GF-D8 (cell line): ENCODE results near the gene GATC.
"Not testable (repeated sequence)": the region's sequence is repeated elsewhere in the genome, so short reads cannot be mapped to it uniquely, and the experiment has no call there.

ENCODE experiments used
- DNase-seq: peaks from one replicate; lab custom pipeline; 2025; lab: John Stamatoyannopoulos, UW

Gene GATC

DNA sequence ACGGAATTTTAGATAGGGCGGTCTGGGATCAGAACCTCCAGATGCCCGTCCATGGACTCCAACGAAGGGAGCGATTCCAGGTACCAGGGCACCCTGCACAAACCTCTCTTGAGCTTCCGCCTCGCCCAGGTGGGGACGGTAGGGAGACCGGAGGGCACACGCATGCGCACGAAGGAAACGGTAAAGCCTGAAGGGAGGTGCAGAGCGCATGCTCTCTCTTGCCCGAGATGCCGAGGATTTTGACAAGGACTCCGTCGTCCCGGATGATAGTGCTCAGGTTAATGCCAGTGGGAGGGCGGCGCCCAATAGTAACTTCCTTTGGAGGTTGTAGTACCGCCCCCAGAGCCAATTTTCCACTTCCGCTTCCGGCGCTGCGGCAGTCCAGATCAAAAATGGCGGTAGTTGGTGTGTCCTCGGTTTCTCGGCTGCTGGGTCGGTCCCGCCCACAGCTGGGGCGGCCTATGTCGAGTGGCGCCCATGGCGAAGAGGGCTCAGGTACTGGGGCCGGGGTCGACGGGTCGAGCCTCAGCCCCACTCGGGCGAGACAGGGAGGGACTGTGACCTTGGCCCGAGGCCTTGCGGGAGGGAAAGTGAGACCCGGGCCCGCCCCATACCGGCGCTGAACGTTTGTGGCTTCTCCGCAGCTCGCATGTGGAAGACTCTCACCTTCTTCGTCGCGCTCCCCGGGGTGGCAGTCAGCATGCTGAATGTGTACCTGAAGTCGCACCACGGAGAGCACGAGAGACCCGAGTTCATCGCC is 8.3 kb upstream of the GATC start, which contains the start of gene COX6A1:
COX6A1 (plus strand) TSS at position 379 of the 760 bp plus-strand sequence; CDS start at position 393, 14 bp downstream.
- peak; percentile 97 for DNase-seq

DNA sequence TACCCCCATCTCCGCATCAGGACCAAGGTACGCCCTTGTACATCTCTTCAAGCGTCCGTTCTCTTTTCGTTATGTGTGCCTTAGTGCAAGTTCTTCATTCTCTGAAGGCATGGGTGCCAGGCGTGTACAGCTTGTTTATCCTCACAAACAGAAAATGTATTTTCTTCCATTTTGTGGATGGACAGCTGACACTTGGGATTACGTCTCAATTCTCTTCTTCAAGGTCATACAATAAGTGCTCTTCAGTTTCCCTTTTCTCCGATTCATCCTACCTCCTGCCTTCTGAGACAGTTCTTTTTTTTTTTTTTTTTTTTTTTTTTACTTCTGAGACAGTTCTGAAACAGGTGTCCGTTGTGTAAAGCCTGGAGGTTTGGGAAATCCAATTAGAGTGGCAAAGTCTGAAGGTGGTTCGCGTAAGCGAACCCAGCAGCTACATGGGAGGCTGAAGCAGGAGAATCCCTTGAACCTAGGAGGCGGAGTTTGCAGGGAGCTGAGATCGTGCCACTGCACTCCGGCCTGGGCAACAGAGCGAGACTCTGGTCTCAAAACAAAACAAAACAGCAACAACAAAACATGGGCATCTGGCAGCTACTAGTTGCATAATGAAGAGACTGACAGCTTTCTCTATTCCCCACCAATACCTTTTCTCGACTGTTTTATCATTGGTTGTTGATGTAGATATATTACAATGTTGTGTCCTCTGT is 7.6 kb upstream of the GATC start:
- no peak for DNase-seq

DNA sequence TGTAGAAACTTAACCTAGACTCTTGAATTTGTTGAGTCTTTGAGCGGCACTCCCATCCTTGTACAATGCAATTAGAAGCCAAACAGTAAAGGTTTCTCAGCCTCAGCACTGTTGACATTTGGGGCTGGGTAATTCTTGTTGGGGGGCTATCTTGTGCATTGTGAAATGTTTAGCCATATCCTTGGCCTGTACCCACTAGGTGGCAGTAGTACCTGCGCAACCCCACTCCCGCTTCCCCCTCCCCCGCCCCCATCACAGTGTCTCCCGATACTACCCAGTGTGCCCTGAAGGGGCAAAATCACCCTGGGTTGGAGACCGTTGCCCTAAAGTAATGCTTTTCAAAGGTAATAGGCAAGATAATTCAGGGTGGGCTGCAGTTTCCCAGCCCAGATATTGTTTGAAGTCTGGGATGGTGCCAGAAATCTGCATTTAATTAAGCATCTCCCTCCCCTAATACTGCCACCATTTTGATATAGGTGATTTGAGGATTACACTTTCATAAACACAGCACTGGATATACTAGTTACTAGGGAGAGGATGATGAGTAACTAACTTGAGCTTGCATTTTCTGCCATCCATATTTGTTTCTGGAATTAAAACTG is 6.5 kb upstream of the GATC start:
- DNase-seq: peak; percentile 21

DNA sequence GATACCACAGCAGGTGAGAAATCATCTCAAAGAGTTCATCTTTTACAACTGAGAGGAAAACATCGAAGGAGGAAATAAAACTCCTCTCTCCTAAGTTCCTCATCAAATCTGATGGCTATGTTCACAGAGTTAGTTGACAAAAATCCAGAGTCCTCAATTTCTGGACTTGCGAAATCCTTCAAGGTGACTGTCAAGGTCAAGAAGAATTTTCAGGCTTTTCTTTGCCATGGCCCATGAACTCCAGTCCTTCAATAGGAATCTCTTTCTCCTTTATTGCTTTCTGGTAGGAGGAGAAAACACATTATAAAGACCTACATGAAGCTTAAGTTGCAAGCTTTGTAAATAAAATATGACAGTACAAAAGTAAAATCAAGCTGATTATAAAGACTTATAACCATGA is 1.6 kb upstream of the GATC start:
- DNase-seq: no peak

DNA sequence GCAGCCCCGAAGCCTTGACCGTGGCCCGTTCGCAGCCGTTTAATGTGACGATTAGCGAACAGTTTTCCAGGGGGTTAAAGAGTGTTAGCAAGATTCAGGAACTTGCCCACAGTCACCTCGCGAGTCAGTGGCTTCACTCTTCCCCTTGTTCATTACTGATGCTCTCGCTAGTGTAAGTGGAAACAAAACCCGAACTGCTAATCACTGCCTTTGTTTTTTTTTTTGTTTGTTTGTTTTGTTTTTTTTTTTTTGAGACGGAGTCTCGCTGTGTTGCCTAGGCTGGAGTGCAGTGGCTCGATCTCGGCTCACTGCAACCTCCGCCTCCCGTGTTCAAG is 567 bp downstream of the GATC start:
- DNase-seq: not testable (repeated sequence)

DNA sequence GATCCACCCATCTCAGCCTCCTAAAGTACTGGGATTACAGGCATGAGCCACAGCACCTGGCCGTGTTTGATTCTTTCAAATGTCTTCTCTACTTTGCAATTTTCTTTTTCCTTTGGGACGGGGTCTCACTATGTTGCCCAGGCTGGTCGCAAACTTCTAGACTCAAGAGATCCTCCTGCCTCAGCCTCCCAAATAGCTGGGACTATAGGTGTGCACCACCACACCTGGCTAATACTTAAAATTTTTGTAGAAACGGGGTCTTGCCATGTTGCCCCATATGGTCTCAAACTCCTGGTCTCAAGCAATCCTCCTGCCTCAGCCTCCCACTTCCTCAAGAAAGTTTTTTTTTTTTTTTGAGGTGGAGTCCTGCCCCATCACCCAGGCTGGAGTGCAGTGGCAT is 1.7 kb downstream of the GATC start:
- DNase-seq: no peak

DNA sequence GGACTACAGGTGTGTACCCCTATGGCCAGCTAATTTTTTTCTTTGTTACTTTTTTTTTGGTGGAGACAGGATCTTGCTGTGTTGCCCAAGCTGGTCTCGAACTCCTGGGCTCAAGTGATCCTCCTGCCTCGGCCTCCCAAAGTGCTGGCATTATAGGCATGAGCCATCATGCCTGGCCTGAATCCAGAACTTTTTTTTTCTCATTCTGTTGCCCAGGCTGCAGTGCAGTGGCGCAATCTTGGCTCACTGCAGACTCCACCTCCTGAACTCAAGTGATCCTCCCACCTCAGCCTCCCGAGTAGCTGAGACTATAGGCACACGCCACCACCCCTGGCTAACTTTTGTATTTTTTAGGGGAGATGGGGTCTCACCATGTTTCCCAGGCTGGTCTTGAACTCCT is 6.3 kb downstream of the GATC start:
- DNase-seq: not testable (repeated sequence)

DNA sequence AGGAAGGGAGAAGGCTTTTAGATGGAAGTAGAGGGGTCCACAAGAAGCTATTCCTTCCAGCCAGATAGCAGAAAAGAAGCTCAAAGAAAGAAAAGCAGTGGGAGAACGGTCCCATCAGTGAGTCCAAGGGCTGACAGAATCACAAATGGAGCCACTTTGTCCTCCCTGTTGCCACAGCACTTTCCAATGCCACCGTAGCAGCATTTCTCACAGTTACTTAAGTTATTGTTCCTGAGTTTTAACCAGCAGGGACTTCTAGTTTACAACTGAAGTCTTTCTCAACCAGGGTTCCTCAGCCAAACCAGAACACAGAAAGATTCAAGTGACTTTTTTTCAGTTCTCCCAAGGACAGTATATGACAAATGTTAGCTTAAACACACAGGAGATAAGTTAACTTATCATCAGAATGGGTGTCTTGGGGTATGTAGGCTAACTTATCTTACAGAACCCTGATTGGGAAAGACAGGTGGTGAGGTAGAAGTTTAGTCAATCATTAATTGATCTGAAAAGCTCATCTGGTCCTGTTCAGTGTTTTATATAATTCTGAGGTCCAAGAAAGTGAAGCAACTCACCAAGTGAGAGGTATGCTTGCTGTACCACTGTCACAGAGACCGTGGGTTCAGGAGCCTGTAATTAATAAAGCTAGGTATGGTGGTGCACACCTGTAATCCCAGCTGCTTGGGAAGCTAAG is 7.0 kb downstream of the GATC start:
- DNase-seq: no peak

DNA sequence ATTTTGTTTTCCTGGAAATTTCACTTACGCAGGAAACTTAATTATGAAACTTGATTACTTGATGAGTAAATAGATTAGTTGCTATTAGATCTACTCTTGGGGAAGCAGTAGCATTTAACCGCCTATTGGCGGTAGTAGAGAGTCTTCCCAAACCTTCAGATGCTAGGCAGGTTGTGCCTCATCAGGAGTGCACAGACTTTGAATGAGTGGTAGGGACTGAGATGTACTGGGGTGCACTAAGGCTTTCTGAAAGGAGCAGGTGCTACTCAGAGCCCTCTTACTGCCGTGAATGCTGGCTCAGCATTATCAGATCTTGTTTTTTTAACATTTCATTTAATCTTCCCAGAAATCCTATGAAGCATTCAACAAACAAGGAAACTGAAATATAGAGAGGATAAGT is 7.7 kb downstream of the GATC start:
- DNase-seq: no peak

DNA sequence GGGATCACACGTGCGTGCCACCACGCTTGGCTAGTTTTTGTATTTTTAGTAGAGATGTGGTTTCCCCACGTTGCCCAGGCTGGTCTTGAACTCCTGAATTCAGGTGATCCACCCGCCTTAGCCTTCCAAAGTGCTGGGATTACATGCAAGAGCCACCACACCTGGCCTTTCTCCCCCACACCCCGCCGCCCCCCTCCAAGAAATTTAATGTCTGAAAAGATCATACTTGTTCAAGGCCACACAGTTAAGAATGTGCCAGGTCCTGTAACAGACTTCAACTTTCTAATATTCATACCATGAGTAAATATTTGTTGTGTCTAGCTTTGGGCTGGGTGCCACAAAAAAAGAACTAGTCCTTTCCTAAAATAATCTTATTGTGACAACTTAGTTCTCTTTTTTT is 9.1 kb downstream of the GATC start:
- DNase-seq: no peak

DNA sequence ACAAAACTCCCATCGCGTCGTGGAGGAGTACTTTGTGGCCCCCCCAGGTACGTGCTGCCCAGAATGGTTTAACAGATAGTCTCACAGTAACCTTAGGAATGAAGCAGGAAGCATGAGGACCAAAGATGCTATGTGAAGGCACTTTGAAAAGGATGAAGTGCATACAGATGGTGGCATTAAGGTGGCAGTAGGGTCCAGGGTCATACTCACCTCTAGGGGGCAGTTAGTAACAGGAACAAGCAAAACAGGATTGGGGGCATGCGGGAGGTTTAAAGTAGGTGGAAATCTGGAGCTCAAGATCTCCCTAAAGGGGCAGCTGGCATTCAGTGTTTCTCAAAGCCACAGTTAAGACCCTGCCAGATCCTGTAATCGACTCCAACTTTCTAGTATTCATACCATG is 10.9 kb downstream of the GATC start:
- no peak for DNase-seq

DNA sequence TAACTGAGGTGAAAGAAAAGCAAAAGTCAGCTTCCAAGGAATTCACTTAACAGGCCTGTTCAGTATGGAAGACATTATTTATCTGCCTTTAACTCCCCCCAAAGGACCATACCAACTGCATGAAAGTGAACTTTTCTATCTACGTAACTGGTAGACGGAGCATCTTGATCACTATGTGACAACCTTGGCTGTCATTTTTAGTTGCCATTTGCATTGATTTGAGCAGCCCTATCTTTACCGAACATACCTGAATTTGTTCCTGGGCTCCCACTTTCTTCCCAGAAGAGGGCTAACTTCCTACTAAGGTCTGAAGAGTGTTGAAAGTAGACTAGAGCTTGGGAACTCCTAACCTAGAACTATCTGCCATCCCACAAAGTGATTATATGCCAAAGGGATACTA is 13.9 kb downstream of the GATC start:
- DNase-seq: no peak

DNA sequence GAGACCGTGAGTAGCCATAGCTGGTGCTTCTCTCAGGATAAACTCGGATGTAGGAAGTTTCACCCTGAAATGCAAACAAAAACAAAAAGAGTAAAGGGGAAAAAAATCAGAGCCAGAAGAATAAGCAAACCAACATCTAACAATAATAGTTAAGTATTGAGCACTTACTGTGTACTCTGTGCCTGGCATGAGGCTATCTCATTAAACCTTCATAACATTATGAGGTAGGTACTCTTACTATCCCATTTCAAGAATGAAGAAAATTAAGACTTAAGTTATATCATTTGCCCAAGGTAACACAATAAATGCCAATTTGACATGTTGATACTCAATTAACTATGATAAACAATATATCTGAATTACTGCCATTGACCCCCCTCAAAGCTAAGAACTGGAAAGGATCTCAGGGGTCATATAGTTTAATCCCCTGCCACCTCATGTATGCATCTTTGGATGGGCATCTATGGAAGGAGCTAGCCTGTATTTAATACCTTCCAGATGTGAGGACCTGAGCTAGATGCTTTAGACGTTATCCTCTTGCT is 15.9 kb downstream of the GATC start:
- no peak for DNase-seq

DNA sequence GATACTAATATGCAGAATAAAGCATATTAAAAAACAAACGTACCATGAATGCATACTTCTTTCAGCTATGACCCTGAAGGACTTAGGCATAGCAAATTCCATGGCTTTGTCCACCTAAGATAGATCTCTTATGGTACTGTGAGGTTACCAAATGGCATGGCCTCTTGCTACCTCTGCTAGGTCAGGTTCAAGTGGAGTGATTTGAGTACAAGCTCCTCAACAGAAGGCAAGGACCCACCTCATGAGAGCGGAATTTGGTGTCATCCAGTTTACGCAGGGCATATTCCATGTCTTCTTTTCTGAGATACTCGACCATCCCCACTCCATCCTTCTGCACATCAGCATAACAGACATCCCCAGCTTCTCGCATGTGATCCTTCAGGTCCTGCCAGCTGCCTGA is 17.5 kb downstream of the GATC start:
- DNase-seq: no peak

DNA sequence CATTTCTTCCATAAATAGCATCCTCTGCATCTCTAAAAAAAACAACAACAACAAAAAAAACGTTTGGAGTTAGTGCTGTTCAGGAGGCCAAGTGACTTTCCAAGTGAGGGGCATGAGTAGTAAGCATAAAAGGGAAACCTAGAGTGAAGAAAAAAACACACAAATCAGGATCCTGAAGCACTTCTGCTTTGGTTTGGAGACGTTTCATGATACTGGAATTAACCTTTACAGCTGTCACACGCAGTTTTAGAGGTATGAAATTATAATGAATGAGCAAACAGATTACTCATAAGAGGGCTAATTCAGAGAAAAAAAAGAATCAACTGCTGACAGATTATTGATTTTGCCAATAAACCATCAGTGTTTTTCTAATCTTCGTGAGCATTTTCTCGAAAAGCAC is 19.5 kb downstream of the GATC start:
- DNase-seq: no peak

DNA sequence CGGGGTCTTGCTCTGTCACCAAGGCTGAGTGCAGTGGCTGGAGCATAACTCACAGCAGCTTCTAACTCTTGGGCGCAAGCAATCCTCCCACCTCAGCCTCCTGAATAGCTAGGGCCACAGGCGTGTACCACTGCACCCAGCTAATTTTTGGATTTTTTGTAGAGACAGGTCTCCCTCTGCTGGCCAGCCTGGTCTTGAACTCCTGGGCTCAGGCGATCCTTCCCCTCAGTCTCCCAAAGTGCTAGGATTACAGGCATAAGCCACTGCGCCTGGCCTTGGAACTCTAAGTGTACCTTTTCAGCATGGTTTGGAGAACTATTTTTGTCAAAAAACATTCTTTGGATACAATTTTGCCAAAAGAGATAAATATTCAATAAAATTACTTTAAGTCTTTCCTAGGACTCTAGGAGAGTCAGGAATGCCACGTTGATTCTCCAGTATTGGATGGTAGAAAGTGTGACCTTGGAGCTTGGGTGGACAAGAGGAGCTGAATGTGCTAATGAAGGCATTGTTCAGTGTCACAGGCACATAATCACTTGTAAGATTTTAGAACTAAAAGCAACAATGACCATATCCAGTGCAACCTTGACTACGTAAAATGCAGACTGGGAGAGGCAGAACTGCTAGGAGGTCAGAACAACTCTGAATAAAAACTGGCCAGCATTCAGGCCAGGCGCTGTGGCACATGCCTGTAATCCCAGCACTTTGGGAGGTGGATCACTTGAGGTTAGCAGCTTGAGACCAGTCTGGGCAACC is 20.5 kb downstream of the GATC start:
- DNase-seq: no peak

DNA sequence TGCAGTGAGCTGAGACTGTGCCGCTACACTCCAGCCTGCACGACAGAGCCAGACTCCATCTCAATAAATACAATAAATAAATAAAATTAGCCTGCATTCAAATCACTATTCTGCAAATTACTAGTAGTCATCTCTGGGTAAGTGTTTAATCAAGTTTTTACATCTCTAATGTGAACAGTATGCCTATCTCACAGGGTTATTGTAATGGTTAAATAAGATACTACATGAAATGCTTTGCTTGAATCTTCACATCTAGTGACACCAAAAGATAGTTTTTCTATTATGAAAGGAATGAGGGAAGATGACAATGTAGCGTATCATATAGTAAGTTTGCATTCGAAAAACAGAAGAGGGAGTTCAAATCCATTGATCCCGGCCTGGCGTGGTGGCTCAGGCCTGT is 21.2 kb downstream of the GATC start:
- no peak for DNase-seq

DNA sequence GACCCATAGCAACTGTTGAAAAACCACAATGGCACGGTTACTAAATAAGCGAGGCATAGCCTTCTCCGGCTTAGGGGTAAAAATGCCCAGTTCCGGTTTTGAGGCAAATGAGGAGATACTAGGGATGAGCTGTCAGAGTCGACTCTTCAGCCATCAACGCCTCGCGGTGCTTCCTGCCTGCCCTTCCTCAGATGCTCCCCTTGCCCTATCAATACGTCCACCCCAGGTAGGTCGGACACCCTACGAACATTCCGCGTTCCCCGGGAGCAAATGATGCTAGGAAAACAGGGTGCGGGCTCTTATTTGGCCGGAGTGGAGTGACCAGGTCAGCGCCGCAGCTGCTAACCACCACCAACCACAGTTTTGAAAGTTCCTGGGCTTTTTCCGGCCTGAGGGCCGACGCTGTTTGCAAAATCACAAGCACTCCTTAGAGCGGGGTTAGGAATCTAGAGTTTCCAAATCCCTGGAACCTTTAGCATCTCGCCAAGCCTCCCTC is 22.1 kb downstream of the GATC start:
- peak; percentile 36 for DNase-seq

DNA sequence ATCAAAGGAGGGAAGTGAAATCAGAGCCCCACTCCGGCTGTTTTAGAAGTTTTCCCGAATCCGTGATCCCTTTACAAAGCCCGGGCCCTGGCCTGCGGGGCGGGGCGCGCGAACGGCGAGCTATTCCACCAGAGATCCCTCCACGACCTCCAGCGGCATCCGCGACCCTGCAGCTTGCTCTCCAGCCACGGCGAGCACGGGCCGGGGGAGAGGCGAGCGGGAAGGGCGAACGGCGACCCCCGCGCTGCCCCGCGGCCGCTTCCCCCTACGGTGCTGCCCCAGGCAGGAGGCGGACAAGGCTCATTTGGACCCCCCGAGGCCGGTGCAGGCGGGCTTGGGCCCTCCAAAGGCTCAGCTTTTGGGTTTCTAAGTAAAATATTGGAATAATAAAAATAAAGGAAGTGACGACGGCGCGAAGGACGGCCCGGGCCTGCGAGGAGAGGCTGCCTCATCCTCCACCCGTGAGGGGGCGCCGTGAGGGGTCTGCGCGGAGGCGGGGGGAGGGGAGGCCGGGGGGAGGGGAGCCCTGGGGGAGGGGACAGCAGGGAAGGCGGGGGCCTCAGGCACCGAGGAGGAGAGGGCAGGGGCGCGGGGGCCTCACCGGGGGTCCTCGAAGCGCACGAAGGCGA is 22.7 kb downstream of the GATC start:
- no peak for DNase-seq

DNA sequence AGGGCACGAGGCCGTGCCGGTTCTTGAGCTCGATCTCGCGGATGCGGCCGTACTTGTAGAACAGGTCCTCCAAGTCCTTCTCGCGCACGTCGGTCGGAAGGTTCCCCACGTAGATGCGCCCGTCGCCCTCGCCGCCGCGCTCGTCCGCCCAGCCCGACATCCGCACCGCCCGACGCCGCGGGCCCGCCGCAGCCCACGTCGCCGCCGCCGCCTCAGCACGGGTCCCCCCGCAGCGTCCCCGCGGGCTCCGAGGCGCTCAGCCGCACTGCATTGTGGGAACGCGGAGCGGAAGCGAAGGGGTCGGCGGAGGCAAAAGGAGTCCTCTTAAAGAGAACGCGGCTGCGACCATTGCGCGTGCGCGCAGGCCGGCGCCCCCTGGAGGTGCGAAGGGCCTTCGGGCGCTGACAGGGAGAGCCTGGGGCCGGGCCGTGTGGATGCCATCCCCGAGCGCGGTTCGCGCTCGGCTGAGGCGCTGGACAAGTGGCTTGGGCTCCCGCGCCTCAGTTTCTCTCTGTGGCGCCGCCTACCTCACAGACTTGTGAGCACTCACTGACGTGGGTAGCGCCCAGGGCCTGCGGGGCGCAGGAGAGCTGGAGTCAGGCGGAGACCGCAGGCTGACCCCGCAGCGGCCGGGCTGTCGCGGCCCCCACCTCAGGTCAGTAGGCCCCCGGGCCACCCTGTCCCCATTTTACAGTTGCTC is 23.4 kb downstream of the GATC start, which contains the start of gene SRSF9:
SRSF9 (minus strand) TSS at position 299 of the 700 bp plus-strand sequence; CDS start at position 160, 139 bp downstream.
- peak; percentile 84 for DNase-seq
